HL-60/S4 treated with retinoic acid at 250 ng/mL for 4 days and 3 days (cell line): ENCODE results near the gene CD82.

Experiments used
- in situ Hi-C: fragments of 300-500 bp; cut with MboI; formaldehyde crosslinking; loops from 2 replicates; pipeline ENCODE4 v1.7.0; 2022; ENCODE audit warnings: low sequenced_read_pairs

CD82 gene

GRCh38 chr11:44595006-44595405 is 29.5 kb downstream of the CD82 start:
- in situ Hi-C loops: no loop called here

- in situ Hi-C loops: no loop called here
These were observed 30.5 kb downstream of the CD82 start for GRCh38 chr11:44595964-44596381.

GRCh38 chr11:44596525-44597276 is 31.2 kb downstream of the CD82 start:
- in situ Hi-C loops: no loop called here

GRCh38 chr11:44597358-44598012 is 32.0 kb downstream of the CD82 start:
- in situ Hi-C loops: no loop called here

GRCh38 chr11:44598831-44599230 is 33.4 kb downstream of the CD82 start:
- in situ Hi-C loops: no loop called here

GRCh38 chr11:44600261-44600660 is 34.8 kb downstream of the CD82 start:
- in situ Hi-C loops: no loop called here

- in situ Hi-C loops: no loop called here
These were observed 35.4 kb downstream of the CD82 start for GRCh38 chr11:44600839-44601383.

- in situ Hi-C loops: no loop called here
These were observed 36.3 kb downstream of the CD82 start for GRCh38 chr11:44601471-44602370.

GRCh38 chr11:44602891-44603310 is 37.4 kb downstream of the CD82 start:
- in situ Hi-C loops: no loop called here

GRCh38 chr11:44604171-44604581 is 38.7 kb downstream of the CD82 start:
- in situ Hi-C loops: no loop called here

- in situ Hi-C loops: no loop called here
These were observed 39.7 kb downstream of the CD82 start for GRCh38 chr11:44605068-44605708.

GRCh38 chr11:44605965-44606364 is 40.5 kb downstream of the CD82 start:
- in situ Hi-C loops: no loop called here

GRCh38 chr11:44606472-44606871 is 41.0 kb downstream of the CD82 start:
- in situ Hi-C loops: no loop called here

- in situ Hi-C loops: no loop called here
These were observed 42.0 kb downstream of the CD82 start for GRCh38 chr11:44607319-44607962.

GRCh38 chr11:44607987-44608386 is 42.5 kb downstream of the CD82 start:
- in situ Hi-C loops: no loop called here

GRCh38 chr11:44608651-44608990 is 43.2 kb downstream of the CD82 start:
- in situ Hi-C loops: no loop called here

- in situ Hi-C loops: no loop called here
These were observed 43.7 kb downstream of the CD82 start for GRCh38 chr11:44608991-44609782.

- in situ Hi-C loops: no loop called here
These were observed 44.3 kb downstream of the CD82 start for GRCh38 chr11:44609783-44610155.

- in situ Hi-C loops: no loop called here
These were observed 44.9 kb downstream of the CD82 start for GRCh38 chr11:44610186-44610955.
